Measurements from ENCODE around the gene VAPA.

- TF ChIP-seq CTCF (IDR thresholded peaks at IDR 0.05 in 8 of 11, conservative IDR thresholded peaks at IDR 0.05 in 3 of 11) (no peak), POLR2A (IDR thresholded peaks at IDR 0.05) (no peak)
These were observed 4.3 kb downstream of the VAPA start for GRCh38 chr18:9918016-9918680.

Data from spleen (tissue), 7 donors.